ENCODE data around the gene MCRIP2.

DNA sequence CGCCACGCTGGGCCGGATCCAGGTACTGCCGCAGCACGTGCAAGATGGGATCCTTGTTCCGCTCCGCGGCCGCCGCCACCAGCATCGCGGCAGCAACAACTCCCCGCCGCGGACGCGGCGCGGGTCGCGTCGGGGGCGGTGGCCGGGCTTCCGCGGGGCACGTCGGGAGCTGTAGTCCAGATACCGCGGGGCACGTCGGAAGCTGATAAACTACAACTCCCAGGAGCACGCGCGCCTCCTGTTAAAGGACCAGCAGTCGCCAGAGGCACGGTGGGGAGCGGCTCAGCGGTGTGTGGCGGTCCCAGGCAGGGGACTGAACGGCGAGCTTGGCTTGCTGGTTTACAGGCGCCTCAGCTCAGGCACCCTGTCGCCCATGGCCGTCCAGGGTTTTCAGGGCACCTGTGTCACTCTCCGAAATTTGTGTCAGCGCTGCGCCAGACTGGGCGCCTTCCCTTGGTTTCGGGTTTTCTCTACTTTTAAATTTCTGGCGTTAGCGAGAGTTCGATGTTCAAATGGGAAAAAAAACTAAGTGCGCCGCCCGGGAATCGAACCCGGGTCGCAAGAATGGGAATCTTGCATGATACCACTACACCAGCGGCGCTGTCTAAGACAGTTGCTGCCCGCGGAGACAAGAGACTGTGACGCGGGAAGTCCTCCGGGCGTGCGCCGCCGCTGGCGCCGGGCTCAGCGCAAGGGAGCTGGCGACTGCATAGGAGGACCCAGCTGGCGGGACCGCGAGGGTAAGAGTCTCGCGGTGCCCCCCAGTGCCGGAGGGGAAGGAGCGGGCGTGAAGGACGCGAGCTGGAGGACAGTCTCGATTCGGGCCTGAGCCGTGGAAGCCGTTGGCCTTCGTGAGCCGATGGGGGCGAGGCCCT, 5.2 kb upstream of the MCRIP2 start, which contains the start of gene METTL26:
- TF ChIP-seq, protein P1, sequence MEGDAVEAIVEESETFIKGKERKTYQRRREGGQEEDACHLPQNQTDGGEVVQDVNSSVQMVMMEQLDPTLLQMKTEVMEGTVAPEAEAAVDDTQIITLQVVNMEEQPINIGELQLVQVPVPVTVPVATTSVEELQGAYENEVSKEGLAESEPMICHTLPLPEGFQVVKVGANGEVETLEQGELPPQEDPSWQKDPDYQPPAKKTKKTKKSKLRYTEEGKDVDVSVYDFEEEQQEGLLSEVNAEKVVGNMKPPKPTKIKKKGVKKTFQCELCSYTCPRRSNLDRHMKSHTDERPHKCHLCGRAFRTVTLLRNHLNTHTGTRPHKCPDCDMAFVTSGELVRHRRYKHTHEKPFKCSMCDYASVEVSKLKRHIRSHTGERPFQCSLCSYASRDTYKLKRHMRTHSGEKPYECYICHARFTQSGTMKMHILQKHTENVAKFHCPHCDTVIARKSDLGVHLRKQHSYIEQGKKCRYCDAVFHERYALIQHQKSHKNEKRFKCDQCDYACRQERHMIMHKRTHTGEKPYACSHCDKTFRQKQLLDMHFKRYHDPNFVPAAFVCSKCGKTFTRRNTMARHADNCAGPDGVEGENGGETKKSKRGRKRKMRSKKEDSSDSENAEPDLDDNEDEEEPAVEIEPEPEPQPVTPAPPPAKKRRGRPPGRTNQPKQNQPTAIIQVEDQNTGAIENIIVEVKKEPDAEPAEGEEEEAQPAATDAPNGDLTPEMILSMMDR (IDR thresholded peaks at IDR 0.05; ENCODE audit: low read length): no peak
- no peak for TF ChIP-seq EZH2 (IDR thresholded peaks at IDR 0.05; ENCODE audit: borderline replicate concordance, low read length)
